Measurements from ENCODE around the gene IRGM.
"Not testable (repeated sequence)": the region's sequence is repeated elsewhere in the genome, so short reads cannot be mapped to it uniquely, and the experiment has no call there.

The IRGM gene

DNA sequence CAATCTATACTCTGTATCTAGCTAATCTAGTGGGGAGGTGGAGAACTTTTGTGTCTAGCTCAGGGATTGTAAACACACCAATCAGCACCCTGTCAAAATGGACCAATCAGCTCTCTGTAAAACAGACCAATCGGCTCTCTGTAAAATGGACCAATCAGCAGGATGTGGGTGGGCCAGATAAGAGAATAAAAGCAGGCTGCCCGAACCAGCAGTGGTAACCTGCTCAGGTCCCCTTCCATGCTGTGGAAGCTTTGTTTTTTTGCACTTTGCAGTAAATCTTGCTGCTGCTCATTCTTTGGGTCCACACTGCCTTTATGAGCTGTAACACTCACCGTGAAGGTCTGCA is at the start of gene IRGM:
Gene IRGM, plus strand, starts transcription at position 214 of the 346 bp plus-strand sequence. CDS start 1,603 bp downstream, outside the sequence.
- DNase-seq (ENCODE audit: low read depth, low spot score): not testable (repeated sequence)

GRCh38 chr5:150797384-150797783 is 48.9 kb upstream of the IRGM start:
- DNase-seq (ENCODE audit: low read depth, low spot score): no peak

GRCh38 chr5:150801117-150801927 is 45.0 kb upstream of the IRGM start:
- DNase-seq (ENCODE audit: low read depth, low spot score): peak; percentile 56

DNA sequence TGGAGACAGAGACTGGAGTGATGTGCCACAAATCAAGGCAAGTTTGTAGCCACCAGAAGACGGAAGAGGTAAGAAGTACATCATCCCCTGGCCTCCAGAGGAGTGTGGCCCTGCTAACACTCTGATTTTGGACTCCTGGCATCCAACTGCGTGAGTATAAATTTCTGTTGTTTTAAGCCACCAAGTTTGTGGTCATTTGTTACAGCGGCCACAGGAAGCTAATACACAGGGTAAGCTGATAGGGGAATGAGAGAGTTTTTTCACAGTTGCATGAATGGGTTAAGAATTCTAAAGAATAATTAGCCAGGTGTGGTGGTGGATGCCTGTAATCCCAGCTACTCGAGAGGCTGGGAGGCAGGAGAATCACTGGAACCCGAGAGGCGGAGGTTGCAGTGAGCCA is 41.9 kb upstream of the IRGM start:
- DNase-seq (ENCODE audit: low read depth, low spot score): no peak

GRCh38 chr5:150809363-150809762 is 37.0 kb upstream of the IRGM start:
- DNase-seq (ENCODE audit: low read depth, low spot score): peak; percentile 2

- no peak for DNase-seq (ENCODE audit: low read depth, low spot score)
These were observed 31.3 kb upstream of the IRGM start for GRCh38 chr5:150815010-150815409.

GRCh38 chr5:150816946-150817345 is 29.4 kb upstream of the IRGM start:
- peak; percentile 10 for DNase-seq (ENCODE audit: low read depth, low spot score)

DNA sequence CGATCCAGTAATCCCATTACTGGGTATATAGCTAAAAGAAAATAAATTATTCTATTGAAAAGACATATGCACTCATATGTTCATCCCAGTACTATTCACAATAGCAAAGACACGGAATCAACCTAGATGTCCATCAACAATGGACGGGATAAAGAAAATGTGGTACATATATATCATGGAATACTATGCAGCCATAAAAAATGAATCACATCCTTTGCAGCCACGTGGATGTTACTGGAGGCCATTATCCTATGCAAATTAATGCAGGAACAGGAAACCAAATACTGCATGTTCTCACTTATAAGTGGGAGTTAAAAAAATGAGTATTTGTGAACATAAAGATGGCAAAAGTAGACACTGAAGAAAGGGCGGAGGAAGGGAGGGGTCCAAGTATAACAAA is 16.6 kb upstream of the IRGM start:
- DNase-seq (ENCODE audit: low read depth, low spot score): no peak

GRCh38 chr5:150831821-150832220 is 14.5 kb upstream of the IRGM start:
- not testable (repeated sequence) for DNase-seq (ENCODE audit: low read depth, low spot score)

- DNase-seq (ENCODE audit: low read depth, low spot score): no peak
These were observed 10.3 kb upstream of the IRGM start for GRCh38 chr5:150836064-150836463.

DNA sequence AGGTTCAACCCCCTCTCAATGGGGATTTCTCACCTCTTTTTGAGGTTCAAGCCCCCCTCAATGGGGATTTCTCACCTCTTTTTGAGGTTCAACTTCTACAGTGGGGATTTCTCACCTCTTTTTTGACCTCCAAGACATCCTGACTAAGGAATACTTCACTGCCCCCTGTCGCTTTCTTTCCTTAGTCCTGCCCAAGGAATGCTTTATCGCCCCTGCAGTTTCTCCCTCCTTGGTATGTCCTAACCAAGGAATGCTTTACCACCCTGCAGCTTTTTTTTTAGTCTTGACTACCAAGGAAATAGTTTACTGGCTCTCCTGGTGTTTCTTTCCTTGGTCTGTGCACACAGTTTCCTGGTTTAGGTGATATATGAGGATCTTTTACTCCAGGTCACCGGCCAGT is 9.6 kb upstream of the IRGM start:
- no peak for DNase-seq (ENCODE audit: low read depth, low spot score)

DNA sequence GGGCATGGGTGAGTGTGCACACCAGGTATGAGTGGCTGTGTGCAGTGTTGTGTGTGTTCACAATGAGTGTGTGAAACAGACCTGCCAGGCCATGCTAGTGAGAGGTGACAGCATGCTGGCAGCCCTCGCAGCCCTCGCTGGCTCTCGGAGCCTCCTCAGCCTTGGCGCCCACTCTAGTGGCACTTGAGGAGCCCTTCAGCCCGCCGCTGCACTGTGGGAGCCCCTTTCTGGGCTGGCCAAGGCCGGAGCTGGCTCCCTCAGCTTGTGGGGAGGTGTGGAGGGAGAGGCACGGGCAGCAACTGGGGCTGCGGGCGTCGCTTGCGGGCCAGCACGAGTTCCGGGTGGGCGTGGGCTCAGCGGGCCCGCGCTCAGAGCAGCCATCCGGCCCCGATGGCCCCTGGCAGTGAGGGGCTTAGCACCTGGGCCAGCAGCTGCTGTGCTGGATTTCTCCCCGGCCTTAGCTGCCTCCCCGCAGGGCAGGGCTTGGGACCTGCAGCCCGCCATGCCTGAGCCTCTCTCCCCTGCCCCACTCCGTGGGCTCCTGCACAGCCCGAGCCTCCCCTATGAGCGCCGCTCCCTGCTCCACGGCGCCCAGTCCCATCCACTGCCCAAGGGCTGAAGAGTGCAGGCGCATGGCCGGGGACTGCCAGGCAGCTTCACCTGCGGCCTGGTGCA is 999 bp upstream of the IRGM start:
- not testable (repeated sequence) for DNase-seq (ENCODE audit: low read depth, low spot score)

DNA sequence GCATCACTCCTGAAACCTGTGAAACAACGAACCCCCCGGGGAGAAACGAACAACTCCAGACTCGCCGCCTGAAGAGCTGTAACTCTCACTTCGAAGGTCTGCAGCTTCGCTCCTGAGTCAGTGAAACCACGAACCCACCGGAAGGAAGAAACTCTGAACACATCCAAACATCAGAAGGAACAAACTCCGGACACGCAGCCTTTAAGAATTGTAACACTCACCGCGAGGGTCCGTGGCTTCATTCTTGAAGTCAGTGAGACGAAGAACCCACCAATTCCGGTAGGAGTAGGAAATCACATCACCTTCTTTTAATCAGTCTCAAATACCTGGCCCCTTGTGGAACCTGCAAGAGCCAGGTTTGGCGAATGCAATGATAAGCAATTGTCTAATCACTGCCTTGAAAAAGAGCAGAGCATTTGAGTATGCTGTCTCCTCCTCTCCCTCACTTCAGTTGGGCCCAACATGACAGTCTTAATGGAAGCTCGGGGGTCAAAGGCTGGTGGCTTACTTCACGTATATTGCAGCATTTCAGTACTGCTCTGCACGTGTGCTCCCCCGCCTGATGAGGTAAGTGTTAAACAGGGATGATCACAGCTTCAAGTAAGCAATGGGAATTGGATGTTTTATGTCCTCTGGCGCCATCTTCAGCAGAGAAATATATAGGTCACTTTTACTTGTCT is 473 bp downstream of the IRGM start:
- DNase-seq (ENCODE audit: low read depth, low spot score): peak; percentile 65

DNA sequence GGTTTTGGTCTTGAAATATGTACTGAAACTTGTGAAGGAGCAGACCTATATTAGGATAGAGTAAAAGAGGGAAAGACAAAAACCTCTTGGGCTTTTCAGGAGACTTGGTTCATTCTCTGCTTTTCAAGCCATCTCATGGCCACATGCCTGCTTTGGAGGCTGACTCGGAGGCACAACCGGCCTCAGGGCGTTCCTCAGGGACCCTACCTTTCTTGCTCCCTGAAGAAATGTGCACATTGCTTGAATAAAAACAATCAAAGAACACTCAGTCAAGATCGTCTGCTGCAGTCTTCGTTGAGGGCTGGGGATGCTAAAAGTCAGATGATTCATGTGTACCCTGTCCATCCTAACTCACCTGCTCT is 994 bp downstream of the IRGM start:
- DNase-seq (ENCODE audit: low read depth, low spot score): no peak

GRCh38 chr5:150848271-150848670 is 1.9 kb downstream of the IRGM start:
- no peak for DNase-seq (ENCODE audit: low read depth, low spot score)

GRCh38 chr5:150851039-150851438 is 4.7 kb downstream of the IRGM start:
- DNase-seq (ENCODE audit: low read depth, low spot score): no peak

- DNase-seq (ENCODE audit: low read depth, low spot score): no peak
These were observed 7.2 kb downstream of the IRGM start for GRCh38 chr5:150853561-150853960.

DNA sequence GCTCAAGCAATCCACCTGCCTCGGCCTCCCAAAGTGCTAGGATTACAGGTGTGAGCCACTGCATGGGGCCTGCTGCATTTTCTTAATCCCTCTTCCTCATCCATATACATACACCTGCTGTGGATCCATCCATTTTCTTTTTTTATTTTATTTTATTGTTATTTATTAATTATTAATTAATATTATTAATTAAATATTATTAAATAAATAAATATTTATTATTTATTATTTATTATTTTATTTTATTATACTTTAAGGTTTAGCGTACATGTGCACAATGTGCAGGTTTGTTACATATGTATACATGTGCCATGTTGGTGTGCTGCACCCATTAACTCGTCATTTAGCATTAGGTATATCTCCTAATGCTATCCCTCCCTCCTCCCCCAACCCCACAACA is 10.4 kb downstream of the IRGM start:
- not testable (repeated sequence) for DNase-seq (ENCODE audit: low read depth, low spot score)

- no peak for DNase-seq (ENCODE audit: low read depth, low spot score)
These were observed 14.0 kb downstream of the IRGM start for GRCh38 chr5:150860246-150860821.

- DNase-seq (ENCODE audit: low read depth, low spot score): no peak
These were observed 15.7 kb downstream of the IRGM start for GRCh38 chr5:150862070-150862469.

GRCh38 chr5:150879358-150879757 is 33.0 kb downstream of the IRGM start:
- DNase-seq (ENCODE audit: low read depth, low spot score): no peak

Data from ELF-1 (cell line).